Left lung (tissue), 10 donors: ENCODE measurements around the gene SYCP2L. TPM values are rescaled to one million over a fixed set of nuclear protein-coding genes. Genes with fewer than 3 reads are reported as not detected.
"Not testable (repeated sequence)": the region's sequence is repeated elsewhere in the genome, so short reads cannot be mapped to it uniquely, and the experiment has no call there.

Source experiments
- ATAC-seq: fragments of 200-7000 bp; cut with Tn5 transposase; one replicate; pipeline ENCODE4 v1.9.1; 2020; ENCODE audit warnings: moderate library complexity
- DNase-seq, 4 donors: peaks; one replicate each; pipeline ENCODE4 v3.0.0-alpha.2; 2013 to 2020
- H3K27ac ChIP-seq, 2 donors: fragments of 200-600 bp; sonication (generic) in 1 of 2; one replicate each; pipeline versions ENCODE4 v1.5.0 to v1.8.0; 2020 to 2021
- H3K27me3 ChIP-seq, 2 donors: fragments of 200-600 bp; sonication (generic) in 1 of 2; one replicate each; pipeline versions ENCODE4 v1.5.0 to v1.8.0; 2020 to 2021
- H3K36me3 ChIP-seq, 2 donors: fragments of 200-600 bp; sonication (generic) in 1 of 2; one replicate each; pipeline versions ENCODE4 v1.5.0 to v1.8.0; 2020 to 2021
- H3K4me1 ChIP-seq, 2 donors: fragments of 200-600 bp; one replicate each; pipeline ENCODE4 v1.8.0; 2021
- H3K4me3 ChIP-seq, 2 donors: fragments of 200-600 bp; sonication (generic) in 1 of 2; one replicate each; pipeline versions ENCODE4 v1.5.0 to v1.8.0; 2020 to 2021; ENCODE audit warnings: mild to moderate bottlenecking in 1 of 2
- H3K9me3 ChIP-seq, 2 donors: fragments of 200-600 bp; sonication (generic) in 1 of 2; one replicate each; pipeline versions ENCODE4 v1.5.0 to v1.8.0; 2020 to 2021
- CTCF ChIP-seq, 2 donors: fragments of 200-600 bp; sonication (generic) in 1 of 2; IDR thresholded peaks; one replicate each; pipeline versions ENCODE4 v1.5.0 to v1.8.0; 2021; ENCODE audit warnings: antibody characterized with exemption in 2 of 2
- intact Hi-C, 2 donors: fragments of 100-400 bp; cut with DNase I; formaldehyde crosslinking; loops; one replicate each; pipeline versions ENCODE4 v1.11.2 to v1.14.2; 2022
- polyA plus RNA-seq, 6 donors: library from polyadenylated mRNA; unstranded; fragments of 120-200 nt; gene quantifications; one replicate each; pipeline ENCODE4 v1.2.1, GENCODE V29; 2013; ENCODE audit not compliant: insufficient read length in 6 of 6
- total RNA-seq, 2 donors: library from RNA; stranded (reverse); fragmentation: NEBNext Ultra II Directional; extraction: Animal tissue kit (Norgen Biotek cat#: 25700); gene quantifications; one replicate each; pipeline ENCODE4 v1.2.1, GENCODE V29; 2021
- donor health status: DM: no; HTN: yes; CAD: no.
- donor health status: DM: no; HTN: no; CAD: no.

The SYCP2L gene
- total and polyA plus RNA-seq, 8 donors = 0.41 to 5.8 (median 4.4) TPM

GRCh38 chr6:10884245-10884972 is 2.4 kb upstream of the SYCP2L start:
- Histone ChIP-seq H3K9me3 (no peaks in the 10 kb centered on the region), H3K27me3 (peaks cover 71 to 96% of the 10 kb centered on the region in 2 donors), H3K4me3 (no peak overlapping the region), H3K4me1 (peaks cover 0 to 16% of the 10 kb centered on the region in 2 donors), H3K27ac (no peak overlapping the region), H3K36me3 (no peaks in the 10 kb centered on the region)
- intact Hi-C loops = no loop called here
- DNase-seq (no peak), ATAC-seq (no peak)
- no peak for TF ChIP-seq CTCF (IDR thresholded peaks at IDR 0.05)

- H3K36me3 ChIP-seq, DNase-seq, H3K27ac ChIP-seq, H3K9me3 ChIP-seq, intact Hi-C loops, ATAC-seq: not testable (repeated sequence)
- Histone ChIP-seq H3K4me3 (peak overlapping the region; percentile 27 to 34), H3K27me3 (peaks cover 60 to 77% of the 10 kb centered on the region in 2 donors), H3K4me1 (peaks cover 0 to 16% of the 10 kb centered on the region in 2 donors)
Observed at GRCh38 chr6:10886365-10886690, 524 bp upstream of the SYCP2L start.

GRCh38 chr6:10890151-10890550 is 3.3 kb downstream of the SYCP2L start:
- DNase-seq (no peak), ATAC-seq (no peak)
- Histone ChIP-seq H3K27me3 (peaks cover 24 to 39% of the 10 kb centered on the region in 2 donors), H3K4me3 (no peak overlapping the region), H3K4me1 (peaks cover 0 to 12% of the 10 kb centered on the region in 2 donors), H3K9me3 (peaks cover 0 to 7% of the 10 kb centered on the region in 2 donors), H3K27ac (no peak overlapping the region), H3K36me3 (no peaks in the 10 kb centered on the region)
- intact Hi-C loops = no loop called here
- TF ChIP-seq CTCF (IDR thresholded peaks at IDR 0.05) = no peak

DNA sequence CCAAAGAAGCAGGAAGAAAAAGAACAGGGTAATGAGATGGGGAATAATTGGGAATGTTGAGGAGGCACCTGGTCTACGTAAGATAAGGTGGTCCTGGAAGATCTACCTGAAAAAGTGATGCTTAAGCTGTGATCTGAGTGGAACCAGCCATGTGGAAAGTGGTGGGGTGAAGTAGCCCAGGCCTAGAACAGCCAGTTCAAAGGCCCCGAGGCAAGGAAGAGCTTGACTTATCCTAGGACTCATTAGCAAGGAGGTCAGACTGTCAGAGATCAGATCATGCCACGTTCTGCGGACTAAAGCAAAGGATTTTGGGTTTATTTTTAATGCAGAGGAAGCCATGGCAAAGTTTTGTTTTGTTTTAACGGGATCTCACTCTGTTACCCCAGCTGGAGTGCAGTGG is 5.1 kb downstream of the SYCP2L start:
- H3K9me3 ChIP-seq = peaks cover 0 to 7% of the 10 kb centered on the region in 2 donors
- DNase-seq = no peak
- H3K27ac ChIP-seq = no peak overlapping the region
- no peak overlapping the region for H3K4me3 ChIP-seq
- no peak for ATAC-seq
- TF ChIP-seq CTCF (IDR thresholded peaks at IDR 0.05) = no peak
- H3K27me3 ChIP-seq = peaks cover 6 to 21% of the 10 kb centered on the region in 2 donors
- no peaks in the 10 kb centered on the region for H3K36me3 ChIP-seq
- intact Hi-C loops = no loop called here
- peaks cover 0 to 6% of the 10 kb centered on the region in 2 donors for H3K4me1 ChIP-seq

- DNase-seq (no peak), ATAC-seq (no peak)
- no peak for TF ChIP-seq CTCF (IDR thresholded peaks at IDR 0.05)
- Histone ChIP-seq H3K27me3 (no peaks in the 10 kb centered on the region), H3K36me3 (no peaks in the 10 kb centered on the region), H3K4me1 (no peaks in the 10 kb centered on the region), H3K4me3 (no peak overlapping the region), H3K27ac (no peak overlapping the region), H3K9me3 (peaks cover 0 to 7% of the 10 kb centered on the region in 2 donors)
- intact Hi-C loops = no loop called here
Observed at GRCh38 chr6:10894958-10895357, 8.1 kb downstream of the SYCP2L start.

GRCh38 chr6:10896691-10897090 is 9.8 kb downstream of the SYCP2L start:
- DNase-seq (no peak), ATAC-seq (no peak)
- no peaks in the 10 kb centered on the region for H3K4me1 ChIP-seq
- H3K36me3 ChIP-seq = no peaks in the 10 kb centered on the region
- no peak overlapping the region for H3K4me3 ChIP-seq
- no peak for TF ChIP-seq CTCF (IDR thresholded peaks at IDR 0.05)
- no peaks in the 10 kb centered on the region for H3K9me3 ChIP-seq
- no peak overlapping the region for H3K27ac ChIP-seq
- intact Hi-C loops = no loop called here
- no peaks in the 10 kb centered on the region for H3K27me3 ChIP-seq
